ENCODE data around the gene C1orf198. TPM values are rescaled to one million over a fixed set of nuclear protein-coding genes. Genes with fewer than 3 reads are reported as not detected.

The C1orf198 gene
- polyA plus RNA-seq, 1 of the 3 experiments (the other 2 are of a cell fraction) = 12.3 TPM

DNA sequence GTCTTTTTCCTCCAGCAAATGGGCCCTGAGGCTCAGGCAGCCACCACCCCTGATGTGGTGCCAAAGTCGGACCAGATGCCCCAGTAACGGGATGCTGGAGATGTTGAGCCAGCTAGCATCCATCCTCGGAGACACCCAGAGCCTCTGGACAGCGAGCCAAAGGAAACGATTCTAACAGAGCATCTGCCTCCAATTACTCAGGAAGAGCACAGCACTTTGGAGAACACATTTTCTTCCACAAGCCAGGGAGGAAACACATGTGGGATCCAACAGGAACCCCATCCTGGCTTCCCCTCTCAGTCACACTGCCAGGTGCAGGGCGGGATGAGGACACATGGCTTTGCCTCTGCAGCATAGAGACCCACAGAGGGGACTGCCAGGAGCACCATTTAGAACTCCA lies 44.9 kb downstream of the C1orf198 start:
- POLR2A ChIA-PET = no interaction called here

DNA sequence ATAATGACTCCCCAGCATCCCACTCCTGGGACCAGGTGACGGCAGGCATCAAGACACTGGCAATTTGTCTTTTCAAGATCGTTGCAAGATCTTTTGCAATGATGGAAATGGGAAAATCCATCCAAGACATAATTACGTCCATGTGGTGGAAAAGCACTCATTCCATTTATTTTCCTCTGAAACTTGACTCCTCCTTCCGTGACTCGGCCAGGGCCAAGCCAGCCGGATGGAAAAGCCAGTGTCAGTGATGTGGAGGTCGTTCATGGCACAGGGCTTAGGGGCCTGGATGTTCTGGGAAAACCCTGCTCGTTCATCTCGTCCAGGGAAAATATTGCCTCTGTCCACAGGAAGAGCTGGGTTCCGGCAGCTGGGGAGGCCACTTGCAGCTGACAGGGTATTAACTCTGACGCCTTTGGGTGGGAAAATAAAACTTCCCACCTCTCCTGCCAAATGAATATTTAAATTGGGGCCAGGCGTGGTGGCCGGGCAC lies 46.2 kb downstream of the C1orf198 start:
- Histone ChIP-seq H3K27ac (ENCODE audit: low read depth in 2 of 2, low read length in 1 of 2) (no peak overlapping the region), H3K4me1 (ENCODE audit: control insufficient read depth in 1 of 2, insufficient read depth in 2 of 2, low read depth in 1 of 2, low read length in 1 of 2) (peaks cover 11 to 42% of the 10 kb centered on the region in 2 experiments; a peak in 3 of 4 replicates), H3K36me3 (replicated peaks in 1 of 2; ENCODE audit: control insufficient read depth in 1 of 2, insufficient read depth in 2 of 2, low read length in 1 of 2) (no peaks in the 10 kb centered on the region), H4K20me1 (ENCODE audit: insufficient read depth) (no peaks in the 10 kb centered on the region), H3K4me3 (ENCODE audit: low read depth in 2 of 2, low read length in 1 of 2) (no peak overlapping the region), H3K9me3 (no peaks in the 10 kb centered on the region), H3K9ac (no peak overlapping the region), H3K79me2 (ENCODE audit: insufficient read depth) (no peaks in the 10 kb centered on the region), H2AFZ (ENCODE audit: low read depth) (no peak overlapping the region), H3K27me3 (ENCODE audit: insufficient read depth) (no peaks in the 10 kb centered on the region), H3K4me2 (no peak overlapping the region), H3F3A (replicated peaks; ENCODE audit: insufficient read depth) (peaks cover 15% of the 10 kb centered on the region), H3K9me2 (no peaks in the 10 kb centered on the region)
- ChIA-PET POLR2A (no interaction called here), CTCF (interaction anchor here (0.9 kb wide), 2 partner anchors 15 to 24 kb away, joined by 3 read pairs; no protein-coding TSS in a partner anchor)
- no peak for DNase-seq
- TF ChIP-seq, protein P1, sequence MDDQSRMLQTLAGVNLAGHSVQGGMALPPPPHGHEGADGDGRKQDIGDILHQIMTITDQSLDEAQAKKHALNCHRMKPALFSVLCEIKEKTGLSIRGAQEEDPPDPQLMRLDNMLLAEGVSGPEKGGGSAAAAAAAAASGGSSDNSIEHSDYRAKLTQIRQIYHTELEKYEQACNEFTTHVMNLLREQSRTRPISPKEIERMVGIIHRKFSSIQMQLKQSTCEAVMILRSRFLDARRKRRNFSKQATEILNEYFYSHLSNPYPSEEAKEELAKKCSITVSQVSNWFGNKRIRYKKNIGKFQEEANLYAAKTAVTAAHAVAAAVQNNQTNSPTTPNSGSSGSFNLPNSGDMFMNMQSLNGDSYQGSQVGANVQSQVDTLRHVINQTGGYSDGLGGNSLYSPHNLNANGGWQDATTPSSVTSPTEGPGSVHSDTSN (IDR thresholded peaks at IDR 0.05) = peak; percentile 54; the same call in 1 of the 2 replicates
- TF ChIP-seq TCF12 (IDR thresholded peaks at IDR 0.05) (peak; percentile 80), NFIC (IDR thresholded peaks at IDR 0.05; ENCODE audit: borderline replicate concordance) (peak; percentile 54; the same call in 1 of the 2 replicates), EP300 (IDR thresholded peaks at IDR 0.05; ENCODE audit: borderline replicate concordance in 1 of 2, low read depth in 1 of 2, low read length in 1 of 2) (peak in 1 of 2 experiments; percentile 28; a peak in 1 of 4 replicates), POLR2AphosphoS5 (IDR thresholded peaks at IDR 0.05; ENCODE audit: low read depth, low read length) (no peak)
- TF ChIP-seq, protein P2, sequence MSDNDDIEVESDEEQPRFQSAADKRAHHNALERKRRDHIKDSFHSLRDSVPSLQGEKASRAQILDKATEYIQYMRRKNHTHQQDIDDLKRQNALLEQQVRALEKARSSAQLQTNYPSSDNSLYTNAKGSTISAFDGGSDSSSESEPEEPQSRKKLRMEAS (IDR thresholded peaks at IDR 0.05; ENCODE audit: low read depth) = no peak
- WGBS (ENCODE audit: low lambda C conversion rate) = 45% methylated on average over 12 of the region's 13 CpGs

More for the DNA sequence above, 44.9 kb downstream of the C1orf198 start:
- Histone ChIP-seq H3K79me2 (ENCODE audit: insufficient read depth) (no peaks in the 10 kb centered on the region), H3K4me2 (no peak overlapping the region), H2AFZ (ENCODE audit: low read depth) (no peak overlapping the region), H3K9me3 (no peaks in the 10 kb centered on the region), H3K9me2 (no peaks in the 10 kb centered on the region), H4K20me1 (ENCODE audit: insufficient read depth) (no peaks in the 10 kb centered on the region), H3F3A (replicated peaks; ENCODE audit: insufficient read depth) (peaks cover 15% of the 10 kb centered on the region), H3K9ac (no peak overlapping the region), H3K27ac (ENCODE audit: low read depth in 2 of 2, low read length in 1 of 2) (peak overlapping the region in 1 of 2 experiments; percentile 64; a peak in 2 of 4 replicates), H3K4me3 (ENCODE audit: low read depth in 2 of 2, low read length in 1 of 2) (no peak overlapping the region), H3K4me1 (ENCODE audit: control insufficient read depth in 1 of 2, insufficient read depth in 2 of 2, low read depth in 1 of 2, low read length in 1 of 2) (peaks cover 11 to 42% of the 10 kb centered on the region in 2 experiments; a peak in 3 of 4 replicates), H3K27me3 (ENCODE audit: insufficient read depth) (no peaks in the 10 kb centered on the region), H3K36me3 (replicated peaks in 1 of 2; ENCODE audit: control insufficient read depth in 1 of 2, insufficient read depth in 2 of 2, low read length in 1 of 2) (no peaks in the 10 kb centered on the region)
- TF ChIP-seq CHD2 (IDR thresholded peaks at IDR 0.05; ENCODE audit: low read length, partially characterized antibody) (no peak), GABPA (IDR thresholded peaks at IDR 0.05; ENCODE audit: low read depth) (no peak), ELF1 (IDR thresholded peaks at IDR 0.05) (no peak), MEF2A (IDR thresholded peaks at IDR 0.05; ENCODE audit: borderline replicate concordance, low read depth) (no peak), RCOR1 (IDR thresholded peaks at IDR 0.05; ENCODE audit: low read length) (no peak), SMC3 (IDR thresholded peaks at IDR 0.05; ENCODE audit: low read depth, low read length) (no peak), TCF12 (IDR thresholded peaks at IDR 0.05) (peak; percentile 81), FOXJ3 (CRISPR knock-in tag; IDR thresholded peaks at IDR 0.05) (no peak), POLR2AphosphoS5 (IDR thresholded peaks at IDR 0.05; ENCODE audit: low read depth, low read length) (no peak), GATA2 (CRISPR knock-in tag; IDR thresholded peaks at IDR 0.05) (no peak), NFIC (IDR thresholded peaks at IDR 0.05; ENCODE audit: borderline replicate concordance) (0 out of 2 replicates have a peak, but pooled peaks have one; percentile 19), EP300 (IDR thresholded peaks at IDR 0.05; ENCODE audit: borderline replicate concordance in 1 of 2, low read depth in 1 of 2, low read length in 1 of 2) (no peak)
- TF ChIP-seq, protein P3, sequence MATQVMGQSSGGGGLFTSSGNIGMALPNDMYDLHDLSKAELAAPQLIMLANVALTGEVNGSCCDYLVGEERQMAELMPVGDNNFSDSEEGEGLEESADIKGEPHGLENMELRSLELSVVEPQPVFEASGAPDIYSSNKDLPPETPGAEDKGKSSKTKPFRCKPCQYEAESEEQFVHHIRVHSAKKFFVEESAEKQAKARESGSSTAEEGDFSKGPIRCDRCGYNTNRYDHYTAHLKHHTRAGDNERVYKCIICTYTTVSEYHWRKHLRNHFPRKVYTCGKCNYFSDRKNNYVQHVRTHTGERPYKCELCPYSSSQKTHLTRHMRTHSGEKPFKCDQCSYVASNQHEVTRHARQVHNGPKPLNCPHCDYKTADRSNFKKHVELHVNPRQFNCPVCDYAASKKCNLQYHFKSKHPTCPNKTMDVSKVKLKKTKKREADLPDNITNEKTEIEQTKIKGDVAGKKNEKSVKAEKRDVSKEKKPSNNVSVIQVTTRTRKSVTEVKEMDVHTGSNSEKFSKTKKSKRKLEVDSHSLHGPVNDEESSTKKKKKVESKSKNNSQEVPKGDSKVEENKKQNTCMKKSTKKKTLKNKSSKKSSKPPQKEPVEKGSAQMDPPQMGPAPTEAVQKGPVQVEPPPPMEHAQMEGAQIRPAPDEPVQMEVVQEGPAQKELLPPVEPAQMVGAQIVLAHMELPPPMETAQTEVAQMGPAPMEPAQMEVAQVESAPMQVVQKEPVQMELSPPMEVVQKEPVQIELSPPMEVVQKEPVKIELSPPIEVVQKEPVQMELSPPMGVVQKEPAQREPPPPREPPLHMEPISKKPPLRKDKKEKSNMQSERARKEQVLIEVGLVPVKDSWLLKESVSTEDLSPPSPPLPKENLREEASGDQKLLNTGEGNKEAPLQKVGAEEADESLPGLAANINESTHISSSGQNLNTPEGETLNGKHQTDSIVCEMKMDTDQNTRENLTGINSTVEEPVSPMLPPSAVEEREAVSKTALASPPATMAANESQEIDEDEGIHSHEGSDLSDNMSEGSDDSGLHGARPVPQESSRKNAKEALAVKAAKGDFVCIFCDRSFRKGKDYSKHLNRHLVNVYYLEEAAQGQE (IDR thresholded peaks at IDR 0.05; ENCODE audit: low read depth, low read length) = no peak
- peak; percentile 51 for DNase-seq
- CTCF ChIA-PET = interaction anchor here (0.8 kb wide), 1 partner anchor 93 kb away, joined by 4 read pairs; no protein-coding TSS in a partner anchor
- WGBS (ENCODE audit: low lambda C conversion rate) = 36% methylated on average over 6 of the region's 6 CpGs
